Mesothelial cell of epicardium (in vitro differentiated cells): Measurements from ENCODE around the gene NPHP4. TPM values are rescaled to one million over a fixed set of nuclear protein-coding genes. Genes with fewer than 3 reads are reported as not detected.

Experiments
- DNase-seq, 2 experiments: peaks; one replicate each; pipeline ENCODE4 v3.0.0; 2021; ENCODE audit warnings: low spot score in 2 of 2; ENCODE audit not compliant: unreplicated experiment in 2 of 2
- H3K27ac Mint-ChIP-seq: 2 replicates; pipeline ENCODE4 v1.8.0; 2021; ENCODE audit warnings: mixed read lengths
- H3K27me3 Mint-ChIP-seq: 2 replicates; pipeline ENCODE4 v1.8.0; 2021; ENCODE audit warnings: low read depth, mixed read lengths
- H3K36me3 Mint-ChIP-seq: 2 replicates; pipeline ENCODE4 v1.8.0; 2021; ENCODE audit warnings: mixed read lengths
- H3K4me1 Mint-ChIP-seq: 2 replicates; pipeline ENCODE4 v1.8.0; 2021; ENCODE audit warnings: mixed read lengths
- H3K4me3 Mint-ChIP-seq: 2 replicates; pipeline ENCODE4 v1.8.0; 2021; ENCODE audit warnings: mild to moderate bottlenecking, moderate library complexity, mixed read lengths
- H3K9me3 Mint-ChIP-seq: 2 replicates; pipeline ENCODE4 v1.8.0; 2021; ENCODE audit warnings: mixed read lengths
- CTCF ChIP-seq: fragments of 200-600 bp; sonication (generic); IDR thresholded peaks from one replicate; pipeline ENCODE4 v1.5.0; 2021; ENCODE audit warnings: antibody characterized with exemption; ENCODE audit not compliant: unreplicated experiment
- total RNA-seq: library from RNA; stranded (reverse); gene quantifications from 3 replicates; pipeline ENCODE4 v1.2.1, GENCODE V29; 2021

The NPHP4 gene
- total RNA-seq, 1 donor from 2014 or later = 16.4 TPM

- no peak overlapping the region for H3K27ac Mint-ChIP-seq
- H3K4me1 Mint-ChIP-seq = peaks cover 11% of the 10 kb centered on the region
- H3K27me3 Mint-ChIP-seq = peaks cover 55% of the 10 kb centered on the region
- no peaks in the 10 kb centered on the region for H3K36me3 Mint-ChIP-seq
- peak in 1 of 2 experiments; percentile 58 for DNase-seq
- no peak overlapping the region for H3K4me3 Mint-ChIP-seq
- peak; percentile 83 for TF ChIP-seq CTCF
- no peaks in the 10 kb centered on the region for H3K9me3 Mint-ChIP-seq
Observed at GRCh38 chr1:6033986-6034749, 41.9 kb upstream of the NPHP4 start.

- Mint-ChIP-seq H3K4me1 (peaks cover 11% of the 10 kb centered on the region), H3K9me3 (no peaks in the 10 kb centered on the region), H3K36me3 (no peaks in the 10 kb centered on the region), H3K4me3 (no peak overlapping the region), H3K27me3 (peaks cover 58% of the 10 kb centered on the region), H3K27ac (no peak overlapping the region)
- no peak for TF ChIP-seq CTCF
- no peak for DNase-seq
Observed at GRCh38 chr1:6033124-6033523, 40.9 kb upstream of the NPHP4 start.

- Mint-ChIP-seq H3K27ac (no peak overlapping the region), H3K9me3 (no peaks in the 10 kb centered on the region), H3K4me1 (peaks cover 11% of the 10 kb centered on the region), H3K27me3 (peaks cover 63% of the 10 kb centered on the region), H3K36me3 (no peaks in the 10 kb centered on the region), H3K4me3 (no peak overlapping the region)
- TF ChIP-seq CTCF = no peak
- DNase-seq = no peak
Observed at GRCh38 chr1:6030547-6031261, 38.5 kb upstream of the NPHP4 start.

GRCh38 chr1:6030132-6030531 is 37.9 kb upstream of the NPHP4 start:
- Mint-ChIP-seq H3K4me1 (peaks cover 8% of the 10 kb centered on the region), H3K9me3 (no peaks in the 10 kb centered on the region), H3K27ac (no peak overlapping the region), H3K27me3 (peaks cover 62% of the 10 kb centered on the region), H3K36me3 (no peaks in the 10 kb centered on the region), H3K4me3 (no peak overlapping the region)
- no peak for DNase-seq
- no peak for TF ChIP-seq CTCF

GRCh38 chr1:6029351-6029750 is 37.1 kb upstream of the NPHP4 start:
- peaks cover 2% of the 10 kb centered on the region for H3K4me1 Mint-ChIP-seq
- no peak for TF ChIP-seq CTCF

More at GRCh38 chr1:6029351-6029750, 37.1 kb upstream of the NPHP4 start:
- no peak overlapping the region for H3K4me3 Mint-ChIP-seq
- H3K9me3 Mint-ChIP-seq = no peaks in the 10 kb centered on the region
- DNase-seq = no peak
- peaks cover 61% of the 10 kb centered on the region for H3K27me3 Mint-ChIP-seq
- H3K36me3 Mint-ChIP-seq = no peaks in the 10 kb centered on the region
- H3K27ac Mint-ChIP-seq = no peak overlapping the region
